ENCODE data around the gene PKIG.

DNA sequence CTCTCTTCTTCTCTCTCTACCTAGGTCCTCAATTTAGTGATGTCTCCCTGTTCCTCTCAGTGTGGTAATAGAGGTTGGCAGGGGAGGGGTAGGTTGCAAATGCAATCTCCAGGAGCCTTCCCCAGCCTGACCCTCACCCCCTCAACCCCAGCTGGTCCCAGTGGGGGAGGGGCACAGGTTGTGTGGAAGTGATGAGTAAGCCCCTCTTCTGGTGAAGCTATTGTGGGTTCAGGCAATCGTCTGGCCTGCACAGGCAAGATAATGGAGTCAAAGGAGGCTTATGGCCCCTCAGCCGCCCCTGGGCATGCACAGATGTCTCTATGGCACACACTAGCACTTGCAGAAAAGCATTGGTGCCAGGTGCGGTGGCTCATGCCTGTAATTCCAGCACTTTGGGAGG, 79.9 kb downstream of the PKIG start:
- no peak for TF ChIP-seq NR2C2 (IDR thresholded peaks at IDR 0.05; ENCODE audit: borderline replicate concordance, control insufficient read depth, insufficient read length, low read depth)
- no peak for TF ChIP-seq ZNF384 (IDR thresholded peaks at IDR 0.05; ENCODE audit: borderline replicate concordance, low read depth, low read length)
